ENCODE measurements around the gene ELMOD3.
"Not testable (repeated sequence)": the region's sequence is repeated elsewhere in the genome, so short reads cannot be mapped to it uniquely, and the experiment has no call there.

The ELMOD3 gene

GRCh38 chr2:85329701-85330100, 24.9 kb upstream of the ELMOD3 start:
- not testable (repeated sequence) for DNase-seq

GRCh38 chr2:85330839-85331636, 23.5 kb upstream of the ELMOD3 start:
- no peak for DNase-seq

GRCh38 chr2:85333877-85334276, 20.7 kb upstream of the ELMOD3 start:
- DNase-seq: not testable (repeated sequence)

GRCh38 chr2:85334928-85335327, 19.6 kb upstream of the ELMOD3 start:
- no peak for DNase-seq

- DNase-seq: no peak
Measured at GRCh38 chr2:85340034-85340892, 14.3 kb upstream of the ELMOD3 start.

GRCh38 chr2:85341269-85342029, 13.1 kb upstream of the ELMOD3 start:
- no peak for DNase-seq

- no peak for DNase-seq
Measured at GRCh38 chr2:85342156-85342555, 12.4 kb upstream of the ELMOD3 start.

GRCh38 chr2:85343207-85343895, 11.2 kb upstream of the ELMOD3 start:
- not testable (repeated sequence) for DNase-seq

GRCh38 chr2:85344356-85344954, 10.1 kb upstream of the ELMOD3 start:
- no peak for DNase-seq

- DNase-seq: no peak
Measured at GRCh38 chr2:85347599-85347998, 7.0 kb upstream of the ELMOD3 start.

- peak; percentile 37 for DNase-seq
Measured at GRCh38 chr2:85353876-85354285, 688 bp upstream of the ELMOD3 start.

GRCh38 chr2:85355073-85355410, 473 bp downstream of the ELMOD3 start:
- no peak for DNase-seq

GRCh38 chr2:85355521-85355920, 952 bp downstream of the ELMOD3 start:
- DNase-seq: peak; percentile 25

GRCh38 chr2:85356186-85356585, 1.6 kb downstream of the ELMOD3 start:
- DNase-seq: no peak

GRCh38 chr2:85357736-85358135, 3.2 kb downstream of the ELMOD3 start:
- DNase-seq: no peak

GRCh38 chr2:85362653-85363387, 8.3 kb downstream of the ELMOD3 start:
- not testable (repeated sequence) for DNase-seq

GRCh38 chr2:85367180-85367579, 12.6 kb downstream of the ELMOD3 start:
- DNase-seq: no peak

- no peak for DNase-seq
Measured at GRCh38 chr2:85368921-85369320, 14.4 kb downstream of the ELMOD3 start.

- no peak for DNase-seq
Measured at GRCh38 chr2:85369500-85369899, 14.9 kb downstream of the ELMOD3 start.

GRCh38 chr2:85371045-85371444, 16.5 kb downstream of the ELMOD3 start:
- DNase-seq: no peak

- no peak for DNase-seq
Measured at GRCh38 chr2:85376291-85377065, 21.9 kb downstream of the ELMOD3 start.

All from hematopoietic multipotent progenitor cell treated with erythropoietin and hydrocortisone succinate and interleukin-3 and kit ligand, for 4 days (in vitro differentiated cells).